CD4-positive, alpha-beta T cell treated with Interleukin-6 at 100 ng/mL for 8 hours (primary cell): Measurements from ENCODE around the gene CTNNA3.

Experiments
- DNase-seq: peaks from one replicate; pipeline ENCODE4 v3.0.0-alpha.2; 2020; ENCODE audit warnings: mixed read lengths, low spot score

Gene CTNNA3

DNA sequence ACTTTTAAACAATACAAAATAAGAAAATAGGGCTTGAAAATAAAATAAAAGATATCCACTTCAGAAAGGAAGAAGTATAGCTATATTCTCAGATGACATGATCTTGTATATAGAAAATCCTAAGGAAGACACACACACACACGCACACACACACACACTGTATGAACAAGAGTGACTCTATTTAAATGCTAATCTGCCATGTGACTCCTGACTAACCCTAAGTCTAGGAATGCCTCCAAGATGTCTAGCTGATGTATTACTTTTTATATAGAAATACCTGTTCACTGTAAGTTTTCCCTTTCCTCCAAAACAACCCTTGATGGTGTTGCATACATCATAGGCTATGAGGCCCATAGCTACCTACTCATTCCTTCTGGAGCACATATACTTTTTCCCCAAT is 943.3 kb downstream of the CTNNA3 start:
- DNase-seq = no peak

DNA sequence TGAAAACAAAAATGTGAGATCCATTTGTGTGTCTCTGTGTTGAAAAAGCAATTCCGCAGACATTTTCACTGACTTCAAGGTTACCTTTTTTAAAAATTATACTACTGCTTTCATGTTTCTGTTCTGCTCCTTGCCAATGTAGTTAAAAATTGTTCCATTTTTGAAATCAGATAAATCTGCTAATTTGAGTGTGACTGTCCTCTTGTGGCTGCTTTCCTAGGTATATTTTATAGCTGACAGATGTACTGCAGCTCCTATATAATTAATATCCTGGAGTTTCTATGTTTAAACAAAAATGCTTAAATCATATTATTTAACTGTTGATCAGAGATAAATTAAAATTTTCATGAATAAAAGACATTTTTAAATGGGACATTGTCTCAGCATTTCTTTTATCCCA is 947.8 kb downstream of the CTNNA3 start:
- no peak for DNase-seq

DNA sequence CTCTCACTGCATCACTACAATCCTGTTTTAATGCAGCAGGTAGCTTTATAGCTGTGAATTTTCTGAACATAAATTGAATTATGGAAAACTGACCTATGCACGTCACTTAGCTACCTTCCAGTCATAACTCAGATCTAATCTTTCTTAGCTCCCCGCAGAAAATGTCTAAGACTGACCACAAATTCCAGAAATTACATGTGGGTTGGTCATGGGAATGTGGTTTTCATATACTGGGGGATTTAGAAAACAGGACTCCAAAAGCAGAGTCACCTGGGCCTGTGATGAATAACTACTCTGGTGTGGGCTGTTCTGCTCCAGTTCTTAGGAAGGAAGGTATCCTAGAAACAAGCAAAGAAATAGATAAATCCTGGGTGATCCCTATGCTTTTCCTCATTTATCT is 948.5 kb downstream of the CTNNA3 start:
- no peak for DNase-seq

GRCh38 chr10:66746711-66747110 is 949.3 kb downstream of the CTNNA3 start:
- DNase-seq = no peak

GRCh38 chr10:66746246-66746645 is 949.7 kb downstream of the CTNNA3 start:
- DNase-seq = no peak

DNA sequence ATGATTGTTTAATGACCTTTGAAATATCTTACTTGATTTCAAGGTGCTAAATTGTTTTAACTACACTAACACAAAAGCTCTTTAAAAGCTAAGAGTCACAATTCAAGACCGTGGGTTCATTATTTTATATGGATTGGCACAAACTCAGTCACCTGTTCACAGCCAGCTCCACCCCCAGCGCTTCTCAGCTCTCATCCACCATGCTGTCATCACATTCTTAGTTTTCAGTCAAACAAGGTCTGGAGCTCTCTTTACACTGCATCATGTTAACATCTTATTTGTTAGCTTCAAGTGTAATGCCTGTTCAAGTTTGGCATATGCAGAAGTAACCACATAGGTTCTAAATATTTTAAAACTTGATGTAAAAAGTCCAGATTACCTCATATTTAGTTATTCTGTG is 951.1 kb downstream of the CTNNA3 start:
- DNase-seq = no peak

GRCh38 chr10:66737241-66737640 is 958.8 kb downstream of the CTNNA3 start:
- DNase-seq = no peak

DNA sequence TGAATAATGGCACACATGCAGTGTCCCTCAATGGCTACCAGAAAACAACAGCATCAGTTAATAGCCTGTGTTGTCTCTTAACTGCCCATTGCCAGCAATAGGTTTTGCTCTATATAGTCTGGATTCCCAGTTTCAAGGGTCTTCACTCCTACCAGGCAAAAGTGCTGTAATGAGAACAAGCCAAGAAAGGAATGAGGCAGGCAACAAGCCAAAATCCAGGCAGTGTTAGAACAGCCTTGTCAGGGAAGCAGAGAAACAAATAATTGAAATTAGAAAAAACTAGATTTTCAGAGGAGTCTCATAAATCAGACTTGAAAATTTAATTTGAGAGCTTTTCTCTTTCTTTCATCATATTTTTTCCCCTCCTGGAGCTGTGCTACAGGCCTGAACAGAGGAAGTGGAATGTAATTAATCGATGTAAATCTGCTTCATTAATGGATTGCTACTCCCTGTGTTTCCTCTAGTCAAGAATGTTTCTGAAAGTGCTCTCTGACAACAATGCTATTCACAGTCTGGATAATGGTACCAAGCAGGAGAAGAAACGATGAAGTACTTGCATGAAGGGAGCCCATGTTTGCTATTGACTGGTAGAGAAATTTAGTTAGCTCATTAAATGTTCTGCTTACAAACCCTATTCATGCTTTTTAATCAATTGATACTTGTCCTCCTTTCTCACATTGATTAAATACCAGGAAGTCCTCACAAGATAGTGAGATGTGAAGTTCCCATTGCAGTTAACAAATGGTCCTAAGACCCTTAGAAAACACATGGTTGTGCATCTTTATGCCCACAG is 972.2 kb downstream of the CTNNA3 start:
- no peak for DNase-seq

DNA sequence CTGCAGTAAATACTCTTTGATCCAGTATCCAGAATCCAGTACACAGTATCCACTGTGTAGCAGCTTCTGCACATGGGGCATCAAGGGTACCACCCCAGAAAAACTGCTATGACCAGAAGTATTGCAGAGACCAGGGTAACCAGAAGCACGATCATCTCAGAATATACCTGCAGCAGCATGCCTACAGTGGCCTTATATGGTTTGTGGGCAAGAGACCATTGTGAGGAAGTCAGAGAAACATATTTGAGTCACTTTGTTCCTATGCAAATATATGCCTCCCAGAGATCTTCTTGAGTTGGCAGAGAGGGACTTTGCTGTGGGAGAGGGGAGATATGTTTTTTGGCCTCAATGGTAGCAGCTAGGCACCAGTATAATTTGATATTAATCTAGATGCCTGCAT is 976.5 kb downstream of the CTNNA3 start:
- no peak for DNase-seq

DNA sequence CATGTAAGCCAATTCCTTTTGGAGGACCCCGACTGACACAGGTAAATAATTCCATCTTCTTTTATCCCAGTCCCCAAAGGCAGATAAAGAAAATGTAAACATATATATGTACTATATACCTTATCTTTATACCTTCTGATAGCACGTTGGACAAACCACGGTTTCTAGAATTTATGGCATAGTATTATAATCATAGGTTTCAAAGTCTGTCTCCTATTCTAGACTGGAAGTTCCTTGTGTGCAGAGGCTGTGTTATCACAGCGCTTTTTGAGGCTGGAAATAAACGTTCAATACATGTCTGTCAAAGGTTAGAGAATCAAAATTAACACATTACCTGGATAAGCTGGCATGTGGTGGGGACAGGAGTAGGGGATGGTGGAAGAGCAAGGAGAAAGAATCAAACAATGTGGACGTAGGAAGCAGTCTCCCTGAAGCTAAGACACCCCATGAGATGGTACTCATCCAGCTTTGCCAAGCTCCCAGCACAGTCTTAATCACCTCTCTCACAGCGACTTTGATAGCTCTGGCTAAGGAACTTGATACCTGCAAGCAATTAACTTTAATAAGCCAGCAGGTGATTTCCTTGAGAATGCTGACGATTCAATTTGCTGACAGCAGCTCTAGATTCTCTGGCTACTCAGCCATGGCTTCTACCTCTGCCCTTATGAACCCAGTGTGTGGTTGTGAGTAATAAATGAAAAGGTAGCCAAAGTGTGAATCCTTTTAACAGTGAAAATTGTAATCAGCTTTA is 978.6 kb downstream of the CTNNA3 start:
- DNase-seq = no peak

- DNase-seq = no peak
These were observed 981.3 kb downstream of the CTNNA3 start for GRCh38 chr10:66714741-66715140.

DNA sequence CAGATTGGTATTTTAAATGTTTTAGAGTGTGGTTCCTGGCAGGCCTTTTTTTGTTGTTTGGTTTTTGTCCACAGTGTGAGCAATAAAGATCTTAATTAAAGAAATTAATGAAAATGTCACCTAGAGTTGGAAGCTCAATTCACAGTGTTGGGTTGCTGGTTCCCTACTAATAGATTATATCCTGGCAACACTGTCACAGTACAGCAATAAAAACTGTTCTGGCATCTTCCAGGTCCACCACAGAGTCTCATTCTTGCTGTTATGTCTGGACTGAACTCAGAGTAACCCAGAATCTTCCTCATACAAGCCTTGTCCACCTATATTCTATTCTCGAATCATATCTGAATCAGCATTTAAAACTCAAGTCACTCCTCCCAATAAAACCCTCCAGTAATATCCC is 982.6 kb downstream of the CTNNA3 start:
- DNase-seq = no peak

DNA sequence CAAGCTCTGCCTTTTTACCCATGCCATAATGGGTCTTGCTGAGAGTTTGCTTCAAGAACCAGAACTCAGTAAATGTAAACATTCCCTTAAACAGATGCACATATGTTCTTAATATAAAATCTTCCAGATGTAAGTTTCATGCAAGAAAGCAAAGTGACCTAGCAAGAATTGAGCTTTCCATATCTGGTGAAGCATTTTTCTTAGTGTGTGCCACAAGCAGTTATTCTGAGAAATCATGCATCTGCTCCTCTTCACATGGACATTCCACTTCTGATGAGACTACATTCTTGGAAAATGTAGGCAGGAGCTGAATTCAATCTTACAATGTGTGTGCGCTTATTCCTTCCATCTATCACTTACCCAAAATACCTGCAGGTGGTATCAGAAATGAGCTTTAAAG is 997.9 kb downstream of the CTNNA3 start:
- DNase-seq = no peak

- no peak for DNase-seq
These were observed 1000.9 kb downstream of the CTNNA3 start for GRCh38 chr10:66695046-66695445.

- DNase-seq = no peak
These were observed 1011.4 kb downstream of the CTNNA3 start for GRCh38 chr10:66684581-66684980.

DNA sequence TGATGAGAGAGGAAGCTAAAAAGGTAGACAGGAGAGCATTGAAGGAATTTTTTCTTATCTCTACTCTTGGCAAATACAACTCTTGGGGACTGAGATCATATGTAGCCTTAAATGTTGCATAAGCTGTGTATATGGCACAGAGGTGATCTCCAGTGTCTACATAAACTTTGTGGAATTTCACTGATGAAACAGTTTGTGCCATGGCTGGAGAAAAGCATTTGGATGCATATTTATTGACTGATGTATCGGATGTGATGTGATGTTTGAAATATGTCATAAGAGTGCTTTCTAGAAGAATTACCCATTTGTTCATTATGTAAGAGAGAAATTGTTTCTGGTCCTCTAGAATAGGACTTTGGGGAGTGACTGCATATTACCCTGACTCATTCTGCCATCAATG is 1015.1 kb downstream of the CTNNA3 start:
- DNase-seq = no peak

DNA sequence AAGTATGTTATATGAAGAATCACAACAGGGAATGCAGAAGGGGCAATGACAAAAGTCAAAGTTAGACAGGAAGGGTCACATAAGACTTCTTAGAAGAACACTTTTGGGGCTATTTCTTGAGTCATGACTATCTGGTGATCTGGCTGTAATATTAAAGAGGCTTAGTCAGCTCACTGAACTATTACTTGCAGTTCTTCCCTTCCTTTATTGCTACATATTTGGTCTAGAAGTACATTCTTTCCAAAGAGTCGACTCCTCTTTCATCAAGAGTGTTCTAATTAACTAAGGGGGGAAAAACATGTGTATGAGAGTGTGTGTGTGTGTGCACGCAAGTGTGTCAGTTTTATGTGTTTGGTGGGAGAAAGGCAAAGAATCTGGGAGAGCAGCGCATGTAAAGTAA is 1017.5 kb downstream of the CTNNA3 start:
- DNase-seq = no peak

DNA sequence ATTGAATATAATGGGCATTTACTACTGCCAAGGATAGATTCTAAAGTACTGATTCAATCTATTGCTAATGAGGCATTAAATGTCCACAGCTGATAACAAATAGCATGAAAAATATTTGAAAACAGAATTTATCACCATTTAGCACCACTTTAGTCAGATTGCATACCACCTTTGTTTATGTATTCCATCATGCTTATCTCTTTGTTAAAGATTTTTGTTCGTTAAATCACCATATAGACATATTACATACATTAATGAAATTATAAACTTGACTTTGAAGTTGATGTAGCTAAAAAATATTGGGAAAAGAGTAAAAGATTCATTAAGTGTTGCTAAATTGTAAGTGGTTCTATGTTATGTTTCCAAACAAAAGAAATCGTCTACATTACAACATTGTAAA is 1022.9 kb downstream of the CTNNA3 start:
- DNase-seq = no peak

DNA sequence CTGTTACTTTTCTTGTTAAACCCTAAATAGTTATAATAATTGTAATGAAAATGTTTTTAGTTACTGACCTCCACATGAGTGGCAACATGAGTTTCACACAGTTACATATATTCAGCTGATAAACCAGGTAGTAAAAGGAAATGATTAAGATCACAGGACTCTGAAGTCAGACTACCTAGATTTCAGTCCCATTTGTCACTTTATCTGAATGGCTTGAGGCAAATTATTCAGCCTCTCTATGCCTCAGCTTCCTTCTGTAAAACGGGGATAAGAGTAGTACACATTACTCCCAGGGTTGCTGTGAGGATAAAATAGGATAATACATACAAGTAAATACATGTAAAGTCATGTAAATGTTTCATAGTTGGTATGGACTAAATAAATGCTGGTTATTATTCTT is 1024.4 kb downstream of the CTNNA3 start:
- DNase-seq = no peak

- DNase-seq = no peak
These were observed 1024.9 kb downstream of the CTNNA3 start for GRCh38 chr10:66671064-66671463.

DNA sequence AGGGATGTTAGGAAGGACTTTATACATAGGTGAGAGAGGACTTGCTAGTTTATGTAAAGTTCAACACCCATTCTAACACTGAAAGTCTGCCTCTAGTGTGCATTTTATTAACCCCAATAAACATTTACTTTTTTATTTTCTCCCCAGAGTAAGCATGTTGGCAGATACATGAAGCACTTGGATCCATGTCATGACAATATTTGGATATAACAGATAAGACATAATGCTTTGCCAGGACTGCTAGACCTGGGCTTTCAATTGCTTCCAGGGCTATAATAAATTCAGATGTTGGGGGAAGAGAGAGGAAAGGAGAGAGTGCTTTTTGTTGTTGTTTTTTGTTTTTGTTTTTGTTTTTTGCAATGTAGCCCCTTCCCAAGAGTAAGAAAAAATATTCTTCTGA is 1039.5 kb downstream of the CTNNA3 start:
- DNase-seq = no peak

DNA sequence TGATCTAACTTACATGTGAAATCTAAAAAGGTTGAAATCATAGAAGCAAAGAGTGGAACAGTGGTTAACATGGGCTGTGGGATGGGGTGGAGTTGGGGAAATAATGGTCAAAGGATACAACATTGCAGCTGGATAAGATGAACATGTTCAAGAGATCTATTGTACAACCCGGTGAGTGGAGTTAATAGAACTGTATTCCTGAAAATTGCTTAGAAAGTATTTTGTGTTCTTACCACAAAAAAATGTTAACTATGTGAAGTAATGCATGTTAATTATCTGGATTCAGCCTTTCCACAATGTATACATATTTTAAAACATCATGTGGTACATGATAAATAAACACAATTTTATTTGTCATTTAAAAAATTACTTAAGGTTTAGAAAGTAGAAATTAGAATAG is 1041.1 kb downstream of the CTNNA3 start:
- no peak for DNase-seq

DNA sequence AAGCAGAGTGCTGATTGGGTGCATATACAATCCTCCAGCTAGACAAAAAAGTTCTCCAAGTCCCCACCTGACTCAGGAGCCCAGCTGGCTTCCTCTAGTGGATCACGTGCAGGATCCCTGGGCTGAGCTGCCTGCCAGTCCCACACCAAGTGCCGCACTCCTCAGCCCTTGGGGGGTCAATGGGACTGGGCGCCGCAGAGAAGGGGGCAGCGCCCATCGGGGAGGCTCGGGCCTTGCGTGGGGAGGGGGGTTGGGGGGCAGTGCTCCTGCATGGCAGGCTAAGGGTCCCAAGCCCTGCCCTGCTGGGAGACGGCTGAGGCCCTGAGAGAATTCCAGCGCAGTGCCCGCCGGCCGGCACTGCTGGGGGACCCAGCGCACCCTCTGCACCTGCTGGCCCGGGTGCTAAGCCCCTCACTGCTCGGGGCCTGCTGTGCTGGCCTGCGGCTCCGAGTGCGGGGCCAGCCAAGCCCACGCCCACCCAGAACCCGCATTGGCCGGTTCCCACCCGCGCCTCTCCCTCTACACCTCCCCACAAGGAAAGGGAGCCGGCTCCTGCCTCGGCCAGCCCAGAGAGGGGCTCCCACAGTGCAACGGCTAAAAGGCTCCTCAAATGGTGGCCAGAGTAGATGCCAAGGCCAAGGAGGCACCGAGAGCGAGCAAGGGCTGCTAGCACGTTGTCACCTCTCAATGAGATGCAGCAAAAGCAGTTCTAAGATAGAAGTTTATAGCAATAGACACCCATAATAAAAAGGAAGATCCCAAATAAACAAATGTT is 1044.5 kb downstream of the CTNNA3 start:
- DNase-seq = no peak
